B cell (primary cell): ENCODE results near the gene MND1. TPM values are rescaled to one million over a fixed set of nuclear protein-coding genes. Genes with fewer than 3 reads are reported as not detected.

ENCODE experiments used
- ATAC-seq: fragments of 200-7000 bp; cut with Tn5 transposase; one replicate; pipeline ENCODE4 v1.10.0; 2021; ENCODE audit warnings: low read depth, mild to moderate bottlenecking, moderate number of reproducible peaks, moderate library complexity
- CTCF ChIA-PET: fragments of 350-600 bp; sonication (Branson Sonifier 250); formaldehyde crosslinking; loops from one replicate; lab custom pipeline; 2021; ENCODE audit warnings: antibody characterized with exemption, inconsistent platforms; lab: Charles Lee
- POLR2A ChIA-PET: fragments of 350-600 bp; sonication (Branson Sonifier 250); formaldehyde crosslinking; loops from one replicate; lab custom pipeline; 2021; ENCODE audit warnings: antibody characterized with exemption; lab: Charles Lee
- DNase-seq: peaks from one replicate; pipeline ENCODE4 v3.0.0; 2013
- H2AFZ ChIP-seq: 2 replicates; pipeline ENCODE4 v1.6.1; 2012; ENCODE audit warnings: mild to moderate bottlenecking, low read depth, low read length; ENCODE audit not compliant: insufficient read depth, poor library complexity, severe bottlenecking
- H3K27ac ChIP-seq, 2 donors: 1 replicate in 1 of 2; 2 replicates in 1 of 2; pipeline ENCODE4 v1.5.1; 2012 to 2013; ENCODE audit warnings: low read length in 2 of 2, mild to moderate bottlenecking in 2 of 2, moderate library complexity in 1 of 2
- H3K27me3 ChIP-seq, 4 experiments: fragments of 200-600 bp in 1 of 4; sonication (generic) in 1 of 4; replicated peaks in 1 of 4; 1 replicate in 2 of 4; 2 replicates in 2 of 4; pipeline versions ENCODE4 v1.6.1 to v1.7.0; 2013 to 2016; ENCODE audit warnings: low read length in 3 of 4, mild to moderate bottlenecking in 2 of 4, mixed read lengths in 1 of 4, moderate library complexity in 1 of 4; ENCODE audit not compliant: insufficient read depth in 4 of 4, control insufficient read depth in 3 of 4; ENCODE audit errors: control extremely low read depth in 1 of 4
- H3K36me3 ChIP-seq, 2 experiments: replicated peaks in 1 of 2; 1 replicate in 1 of 2; 2 replicates in 1 of 2; pipeline versions ENCODE4 v1.6.1 to v1.7.1; 2013; ENCODE audit warnings: low read length in 1 of 2; ENCODE audit not compliant: insufficient read depth in 2 of 2, control insufficient read depth in 1 of 2; ENCODE audit errors: control extremely low read depth in 1 of 2, extremely low read depth in 1 of 2
- H3K4me1 ChIP-seq, 2 donors: fragments of 200-600 bp in 1 of 2; sonication (generic) in 1 of 2; 1 replicate in 1 of 2; 2 replicates in 1 of 2; pipeline versions ENCODE4 v1.5.1 to v1.6.1; 2013 to 2017; ENCODE audit warnings: low read length in 2 of 2; ENCODE audit not compliant: control insufficient read depth in 2 of 2, insufficient read depth in 2 of 2
- H3K4me2 ChIP-seq: replicated peaks from 2 replicates; pipeline ENCODE3; 2012; ENCODE audit warnings: mild to moderate bottlenecking, low read depth, low read length; ENCODE audit not compliant: poor library complexity, severe bottlenecking
- H3K4me3 ChIP-seq, 5 experiments: fragments of 200-600 bp in 1 of 5; sonication (generic) in 1 of 5; 1 replicate in 3 of 5; 2 replicates in 2 of 5; pipeline versions ENCODE4 v1.5.1 to v1.7.0; 2011 to 2016; ENCODE audit warnings: low read length in 4 of 5, mild to moderate bottlenecking in 4 of 5, low read depth in 2 of 5, control low read depth in 1 of 5, moderate library complexity in 1 of 5; ENCODE audit not compliant: insufficient read depth in 1 of 5; ENCODE audit errors: control extremely low read depth in 1 of 5, extremely low read depth in 1 of 5
- H3K79me2 ChIP-seq: fragments of 200-600 bp; sonication (generic); one replicate; pipeline ENCODE4 v1.6.0; 2016; ENCODE audit warnings: low read length; ENCODE audit not compliant: control insufficient read depth, insufficient read depth
- H3K9ac ChIP-seq: fragments of 200-600 bp; sonication (generic); 2 replicates; pipeline ENCODE4 v1.6.1; 2017; ENCODE audit warnings: mild to moderate bottlenecking, low read length, moderate library complexity
- H3K9me3 ChIP-seq, 3 donors: one replicate each; pipeline versions ENCODE4 v1.6.1 to v1.7.1; 2013; ENCODE audit warnings: low read length in 2 of 3; ENCODE audit not compliant: control insufficient read depth in 2 of 3, insufficient read depth in 1 of 3; ENCODE audit errors: control extremely low read depth in 1 of 3
- H4K20me1 ChIP-seq: 2 replicates; pipeline ENCODE4 v1.6.0; 2012; ENCODE audit warnings: mild to moderate bottlenecking, low read length; ENCODE audit not compliant: insufficient read depth, control insufficient read depth, poor library complexity, severe bottlenecking
- H3K27ac Mint-ChIP-seq: one replicate; pipeline ENCODE4 v1.8.0; 2021; ENCODE audit warnings: mixed read lengths
- H3K27me3 Mint-ChIP-seq: one replicate; pipeline ENCODE4 v1.8.0; 2021; ENCODE audit warnings: mixed read lengths
- H3K4me1 Mint-ChIP-seq: one replicate; pipeline ENCODE4 v1.8.0; 2021; ENCODE audit warnings: mixed read lengths
- H3K4me3 Mint-ChIP-seq: one replicate; pipeline ENCODE4 v1.8.0; 2021; ENCODE audit warnings: mixed read lengths
- H3K9me3 Mint-ChIP-seq: one replicate; pipeline ENCODE4 v1.8.0; 2022; ENCODE audit warnings: mixed read lengths; ENCODE audit not compliant: insufficient read depth
- EZH2 ChIP-seq: IDR thresholded peaks from 2 replicates; pipeline ENCODE4 v1.6.1; 2012; ENCODE audit warnings: borderline replicate concordance, low read depth, mild to moderate bottlenecking, moderate library complexity, low read length; ENCODE audit not compliant: insufficient read depth, poor library complexity, severe bottlenecking
- WGBS: methylation state at CpG from one replicate; pipeline ENCODE4 v1.1.5; 2013; ENCODE audit warnings: missing lambda C conversion rate; ENCODE audit not compliant: insufficient coverage; 5-methylcytosine and 5-hydroxymethylcytosine counted together
- intact Hi-C: fragments of 100-400 bp; cut with micrococcal nuclease; formaldehyde crosslinking; loops from one replicate; pipeline ENCODE4 v1.10.0; 2022
- polyA plus RNA-seq: library from polyadenylated mRNA; depleted of rRNA; stranded (reverse); fragments of >200 nt; gene quantifications from 2 replicates; pipeline ENCODE4 v1.2.3, GENCODE V29; 2012
- total RNA-seq, 2 donors: library from RNA; stranded (reverse); fragments of 120-200 nt in 1 of 2; gene quantifications; 1 replicate in 1 of 2; 2 replicates in 1 of 2; pipeline versions ENCODE4 v1.2.3 to v1.2.4, GENCODE V29; 2013 to 2022
- TF ChIP-seq, protein P1 (sequence below): fragments of 200-600 bp; IDR thresholded peaks from one replicate; pipeline ENCODE4 v1.8.0; 2022; ENCODE audit warnings: antibody characterized with exemption, mild to moderate bottlenecking

MND1 gene
- total and polyA plus RNA-seq, 2 donors (not counting 1 experiment from before 2014, with no cell fraction given), result not detected

DNA sequence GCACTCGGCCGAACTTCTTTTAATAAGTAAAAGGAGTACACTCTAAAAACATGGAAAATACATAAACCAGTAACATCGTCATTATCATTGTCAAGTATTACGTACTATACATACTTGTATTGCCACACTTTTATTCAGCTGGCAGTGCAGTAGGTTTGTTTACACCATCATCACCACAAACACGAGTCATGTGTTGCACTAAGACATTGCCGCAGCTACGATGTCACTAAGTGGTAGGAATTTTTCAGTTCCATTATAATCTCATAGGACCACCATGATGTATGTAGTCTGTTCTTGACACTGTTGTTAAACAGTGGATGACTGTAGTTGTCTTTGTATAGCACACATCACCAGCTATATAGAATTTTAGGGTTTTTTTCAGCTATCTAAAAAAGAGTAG is 73.6 kb downstream of the MND1 start:
- POLR2A ChIA-PET, result interaction anchor here (0.8 kb wide), 1 partner anchor 9 kb away, joined by 3 read pairs; no protein-coding TSS in a partner anchor
- no peak overlapping the region for H3K4me3 Mint-ChIP-seq

DNA sequence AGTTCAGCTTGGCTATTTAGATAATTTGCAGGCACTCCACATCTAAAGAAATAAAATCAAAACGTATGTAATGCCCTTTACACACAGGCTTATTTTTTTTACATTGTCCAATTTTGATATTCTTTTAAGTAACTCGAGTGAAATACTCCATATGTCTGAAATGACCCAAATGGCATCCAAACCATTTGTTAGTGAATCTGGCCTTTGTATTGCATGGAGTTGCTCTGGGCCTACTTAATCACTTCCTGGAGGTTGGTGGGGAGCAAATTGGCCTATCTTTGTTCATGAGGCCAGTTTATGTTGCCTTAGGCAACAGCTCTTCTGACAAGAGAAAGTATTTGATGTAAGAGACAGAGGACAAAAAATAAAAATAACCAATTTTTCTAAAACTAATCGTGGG is 74.1 kb downstream of the MND1 start:
- H4K20me1 ChIP-seq, result no peaks in the 10 kb centered on the region
- CTCF ChIA-PET, result interaction anchor here (1.1 to 3.4 kb wide), 2 partner anchors 72 to 155 kb away, joined by 4 to 10 read pairs; no protein-coding TSS in a partner anchor
- no peaks in the 10 kb centered on the region for H3K9me3 Mint-ChIP-seq
- peaks cover 20% of the 10 kb centered on the region for H3K4me1 Mint-ChIP-seq
- H3K27ac Mint-ChIP-seq, result no peak overlapping the region
- intact Hi-C loops, result no loop called here
- H3K36me3 ChIP-seq, result no peaks in the 10 kb centered on the region
- no CpG with 5 or more reads among the region's 3 CpGs for WGBS
- H3K27ac ChIP-seq, result peak overlapping the region in 1 of 2 donors; percentile 70
- H2AFZ ChIP-seq, result peak overlapping the region; percentile 43
- H3K27me3 Mint-ChIP-seq, result no peaks in the 10 kb centered on the region
- no peak overlapping the region for H3K4me3 ChIP-seq
- peaks cover 10 to 13% of the 10 kb centered on the region in 2 donors for H3K4me1 ChIP-seq
- H3K4me3 Mint-ChIP-seq, result no peak overlapping the region
- DNase-seq (no peak), ATAC-seq (no peak)
- H3K4me2 ChIP-seq, result no peak overlapping the region
- H3K9me3 ChIP-seq, result no peaks in the 10 kb centered on the region
- H3K27me3 ChIP-seq, result no peaks in the 10 kb centered on the region
- no peak overlapping the region for H3K9ac ChIP-seq
- TF ChIP-seq, protein P1, sequence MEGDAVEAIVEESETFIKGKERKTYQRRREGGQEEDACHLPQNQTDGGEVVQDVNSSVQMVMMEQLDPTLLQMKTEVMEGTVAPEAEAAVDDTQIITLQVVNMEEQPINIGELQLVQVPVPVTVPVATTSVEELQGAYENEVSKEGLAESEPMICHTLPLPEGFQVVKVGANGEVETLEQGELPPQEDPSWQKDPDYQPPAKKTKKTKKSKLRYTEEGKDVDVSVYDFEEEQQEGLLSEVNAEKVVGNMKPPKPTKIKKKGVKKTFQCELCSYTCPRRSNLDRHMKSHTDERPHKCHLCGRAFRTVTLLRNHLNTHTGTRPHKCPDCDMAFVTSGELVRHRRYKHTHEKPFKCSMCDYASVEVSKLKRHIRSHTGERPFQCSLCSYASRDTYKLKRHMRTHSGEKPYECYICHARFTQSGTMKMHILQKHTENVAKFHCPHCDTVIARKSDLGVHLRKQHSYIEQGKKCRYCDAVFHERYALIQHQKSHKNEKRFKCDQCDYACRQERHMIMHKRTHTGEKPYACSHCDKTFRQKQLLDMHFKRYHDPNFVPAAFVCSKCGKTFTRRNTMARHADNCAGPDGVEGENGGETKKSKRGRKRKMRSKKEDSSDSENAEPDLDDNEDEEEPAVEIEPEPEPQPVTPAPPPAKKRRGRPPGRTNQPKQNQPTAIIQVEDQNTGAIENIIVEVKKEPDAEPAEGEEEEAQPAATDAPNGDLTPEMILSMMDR, result no peak
- no peak for TF ChIP-seq EZH2
- peaks cover 11% of the 10 kb centered on the region for H3K79me2 ChIP-seq
- POLR2A ChIA-PET, result interaction anchor here (0.8 kb wide), 1 partner anchor 8 kb away, joined by 3 read pairs; no protein-coding TSS in a partner anchor

More for the DNA sequence above, 73.6 kb downstream of the MND1 start:
- Histone ChIP-seq H4K20me1 (no peaks in the 10 kb centered on the region), H3K27me3 (no peaks in the 10 kb centered on the region), H2AFZ (no peak overlapping the region), H3K36me3 (no peaks in the 10 kb centered on the region), H3K4me3 (no peak overlapping the region), H3K4me2 (no peak overlapping the region), H3K9ac (no peak overlapping the region), H3K27ac (no peak overlapping the region), H3K79me2 (peaks cover 11% of the 10 kb centered on the region), H3K9me3 (no peaks in the 10 kb centered on the region), H3K4me1 (peaks cover 10 to 13% of the 10 kb centered on the region in 2 donors)
- no peaks in the 10 kb centered on the region for H3K9me3 Mint-ChIP-seq
- H3K27me3 Mint-ChIP-seq, result no peaks in the 10 kb centered on the region
- WGBS, result 100% methylated on average over 4 of the region's 7 CpGs
- TF ChIP-seq, protein P1, result no peak
- no peak for TF ChIP-seq EZH2
- H3K27ac Mint-ChIP-seq, result no peak overlapping the region
- CTCF ChIA-PET, result interaction anchor here (1.1 to 3.4 kb wide), 3 partner anchors 16 to 156 kb away, joined by 3 to 10 read pairs (median 4); no protein-coding TSS in a partner anchor
- DNase-seq (no peak), ATAC-seq (no peak)
- peaks cover 20% of the 10 kb centered on the region for H3K4me1 Mint-ChIP-seq
- intact Hi-C loops, result no loop called here
